ENCODE measurements around the gene BPIFB4. TPM values are rescaled to one million over a fixed set of nuclear protein-coding genes. Genes with fewer than 3 reads are reported as not detected.

Gene BPIFB4
- total and polyA plus RNA-seq, 3 experiments from 2014 or later = not detected

GRCh38 chr20:33053291-33054106 is 25.9 kb upstream of the BPIFB4 start, which contains the start of gene BPIFB3:
Gene BPIFB3, plus strand, starts transcription at chr20:33053903. Its CDS starts 1,533 bp downstream, at chr20:33055436.
- H3K4me1 Mint-ChIP-seq = no peaks in the 10 kb centered on the region
- Histone ChIP-seq H3K27ac (ENCODE audit: low read depth, low read length) (no peak within 1 kb of the TSS), H3K36me3 (ENCODE audit: insufficient read depth, low read length) (no peaks in the 10 kb centered on the region), H3K4me1 (ENCODE audit: insufficient read depth, low read length) (no peaks in the 10 kb centered on the region), H3K4me3 (ENCODE audit: low read length) (no peak within 1 kb of the TSS), H3K27me3 (ENCODE audit: insufficient read depth, low read length, poor library complexity, severe bottlenecking) (no peaks in the 10 kb centered on the region), H3K9me3 (ENCODE audit: low read length) (no peaks in the 10 kb centered on the region)
- no peak for DNase-seq
- H3K36me3 Mint-ChIP-seq = peaks cover 0 to 1% (median 0%) of the 10 kb centered on the region in 3 donors
- H3K9me3 Mint-ChIP-seq = no peaks in the 10 kb centered on the region
- peak within 1 kb of the TSS in 1 of 8 donors; percentile 17 for H3K27ac Mint-ChIP-seq
- peaks cover 0 to 3% of the 10 kb centered on the region in 2 donors for H3K27me3 Mint-ChIP-seq
- no peak within 1 kb of the TSS for H3K4me3 Mint-ChIP-seq
- CTCF ChIA-PET = no interaction called here
- POLR2A ChIA-PET = no interaction called here

GRCh38 chr20:33054381-33054780 is 25.1 kb upstream of the BPIFB4 start:
- H3K27me3 ChIP-seq (ENCODE audit: insufficient read depth, low read length, poor library complexity, severe bottlenecking) = no peaks in the 10 kb centered on the region
- H3K9me3 Mint-ChIP-seq = no peaks in the 10 kb centered on the region
- no peak for DNase-seq
- no peaks in the 10 kb centered on the region for H3K36me3 ChIP-seq (ENCODE audit: insufficient read depth, low read length)
- no peaks in the 10 kb centered on the region for H3K9me3 ChIP-seq (ENCODE audit: low read length)
- ChIA-PET CTCF (no interaction called here), POLR2A (no interaction called here)
- no peak overlapping the region for H3K27ac ChIP-seq (ENCODE audit: low read depth, low read length)
- H3K4me1 ChIP-seq (ENCODE audit: insufficient read depth, low read length) = no peaks in the 10 kb centered on the region
- H3K36me3 Mint-ChIP-seq = no peaks in the 10 kb centered on the region
- H3K4me3 Mint-ChIP-seq = no peak overlapping the region
- H3K4me1 Mint-ChIP-seq = no peaks in the 10 kb centered on the region
- no peak overlapping the region for H3K27ac Mint-ChIP-seq
- H3K4me3 ChIP-seq (ENCODE audit: low read length) = no peak overlapping the region
- peaks cover 0 to 3% of the 10 kb centered on the region in 2 donors for H3K27me3 Mint-ChIP-seq

- H3K9me3 Mint-ChIP-seq = no peaks in the 10 kb centered on the region
- H3K4me1 Mint-ChIP-seq = no peaks in the 10 kb centered on the region
- no peak overlapping the region for H3K27ac ChIP-seq (ENCODE audit: low read depth, low read length)
- H3K27ac Mint-ChIP-seq = peak overlapping the region in 1 of 8 donors; percentile 79
- no peaks in the 10 kb centered on the region for H3K36me3 Mint-ChIP-seq
- H3K36me3 ChIP-seq (ENCODE audit: insufficient read depth, low read length) = no peaks in the 10 kb centered on the region
- DNase-seq = no peak
- CTCF ChIA-PET = no interaction called here
- POLR2A ChIA-PET = no interaction called here
- H3K4me3 Mint-ChIP-seq = no peak overlapping the region
- no peaks in the 10 kb centered on the region for H3K4me1 ChIP-seq (ENCODE audit: insufficient read depth, low read length)
- peaks cover 0 to 3% of the 10 kb centered on the region in 2 donors for H3K27me3 Mint-ChIP-seq
- H3K4me3 ChIP-seq (ENCODE audit: low read length) = no peak overlapping the region
- no peaks in the 10 kb centered on the region for H3K9me3 ChIP-seq (ENCODE audit: low read length)
- no peaks in the 10 kb centered on the region for H3K27me3 ChIP-seq (ENCODE audit: insufficient read depth, low read length, poor library complexity, severe bottlenecking)
These were observed 24.7 kb upstream of the BPIFB4 start for GRCh38 chr20:33054791-33055190.

GRCh38 chr20:33059136-33059535 is 20.3 kb upstream of the BPIFB4 start:
- H3K27me3 ChIP-seq (ENCODE audit: insufficient read depth, low read length, poor library complexity, severe bottlenecking) = no peaks in the 10 kb centered on the region
- ChIA-PET POLR2A (no interaction called here), CTCF (no interaction called here)
- H3K27ac ChIP-seq (ENCODE audit: low read depth, low read length) = no peak overlapping the region
- Mint-ChIP-seq H3K36me3 (no peaks in the 10 kb centered on the region), H3K4me3 (no peak overlapping the region), H3K9me3 (no peaks in the 10 kb centered on the region), H3K27ac (no peak overlapping the region), H3K27me3 (peaks cover 0 to 3% of the 10 kb centered on the region in 2 donors), H3K4me1 (no peaks in the 10 kb centered on the region)
- no peak overlapping the region for H3K4me3 ChIP-seq (ENCODE audit: low read length)
- no peak for DNase-seq
- no peaks in the 10 kb centered on the region for H3K36me3 ChIP-seq (ENCODE audit: insufficient read depth, low read length)
- no peaks in the 10 kb centered on the region for H3K4me1 ChIP-seq (ENCODE audit: insufficient read depth, low read length)
- no peaks in the 10 kb centered on the region for H3K9me3 ChIP-seq (ENCODE audit: low read length)

- peak overlapping the region in 1 of 7 donors; percentile 66 for H3K4me3 Mint-ChIP-seq
- H3K4me1 Mint-ChIP-seq = no peaks in the 10 kb centered on the region
- peak overlapping the region in 1 of 8 donors; percentile 24 for H3K27ac Mint-ChIP-seq
- no peak overlapping the region for H3K4me3 ChIP-seq (ENCODE audit: low read length)
- H3K36me3 ChIP-seq (ENCODE audit: insufficient read depth, low read length) = no peaks in the 10 kb centered on the region
- no peaks in the 10 kb centered on the region for H3K27me3 ChIP-seq (ENCODE audit: insufficient read depth, low read length, poor library complexity, severe bottlenecking)
- CTCF ChIA-PET = no interaction called here
- H3K27me3 Mint-ChIP-seq = peaks cover 0 to 1% of the 10 kb centered on the region in 2 donors
- no peaks in the 10 kb centered on the region for H3K36me3 Mint-ChIP-seq
- no peaks in the 10 kb centered on the region for H3K9me3 ChIP-seq (ENCODE audit: low read length)
- no peaks in the 10 kb centered on the region for H3K4me1 ChIP-seq (ENCODE audit: insufficient read depth, low read length)
- no peak for DNase-seq
- no peaks in the 10 kb centered on the region for H3K9me3 Mint-ChIP-seq
- POLR2A ChIA-PET = no interaction called here
- H3K27ac ChIP-seq (ENCODE audit: low read depth, low read length) = no peak overlapping the region
These were observed 19.6 kb upstream of the BPIFB4 start for GRCh38 chr20:33059741-33060390.

- Mint-ChIP-seq H3K36me3 (no peaks in the 10 kb centered on the region), H3K4me1 (peaks cover 0 to 1% (median 0%) of the 10 kb centered on the region in 3 donors), H3K9me3 (no peaks in the 10 kb centered on the region), H3K27me3 (peaks cover 0 to 1% of the 10 kb centered on the region in 2 donors), H3K4me3 (no peak overlapping the region), H3K27ac (no peak overlapping the region)
- no peaks in the 10 kb centered on the region for H3K9me3 ChIP-seq (ENCODE audit: low read length)
- POLR2A ChIA-PET = no interaction called here
- no peak overlapping the region for H3K4me3 ChIP-seq (ENCODE audit: low read length)
- CTCF ChIA-PET = no interaction called here
- no peaks in the 10 kb centered on the region for H3K27me3 ChIP-seq (ENCODE audit: insufficient read depth, low read length, poor library complexity, severe bottlenecking)
- no peak overlapping the region for H3K27ac ChIP-seq (ENCODE audit: low read depth, low read length)
- no peaks in the 10 kb centered on the region for H3K36me3 ChIP-seq (ENCODE audit: insufficient read depth, low read length)
- DNase-seq = no peak
- H3K4me1 ChIP-seq (ENCODE audit: insufficient read depth, low read length) = no peaks in the 10 kb centered on the region
These were observed 17.8 kb upstream of the BPIFB4 start for GRCh38 chr20:33061658-33062028.

GRCh38 chr20:33062105-33062824 is 17.2 kb upstream of the BPIFB4 start:
- peaks cover 0 to 1% of the 10 kb centered on the region in 2 donors for H3K27me3 Mint-ChIP-seq
- Histone ChIP-seq H3K27me3 (ENCODE audit: insufficient read depth, low read length, poor library complexity, severe bottlenecking) (no peaks in the 10 kb centered on the region), H3K27ac (ENCODE audit: low read depth, low read length) (no peak overlapping the region), H3K9me3 (ENCODE audit: low read length) (no peaks in the 10 kb centered on the region), H3K36me3 (ENCODE audit: insufficient read depth, low read length) (no peaks in the 10 kb centered on the region), H3K4me1 (ENCODE audit: insufficient read depth, low read length) (no peaks in the 10 kb centered on the region), H3K4me3 (ENCODE audit: low read length) (no peak overlapping the region)
- no peaks in the 10 kb centered on the region for H3K9me3 Mint-ChIP-seq
- H3K4me1 Mint-ChIP-seq = peaks cover 0 to 1% (median 0%) of the 10 kb centered on the region in 3 donors
- H3K36me3 Mint-ChIP-seq = no peaks in the 10 kb centered on the region
- ChIA-PET CTCF (no interaction called here), POLR2A (no interaction called here)
- H3K4me3 Mint-ChIP-seq = no peak overlapping the region
- H3K27ac Mint-ChIP-seq = no peak overlapping the region
- no peak for DNase-seq

- CTCF ChIA-PET = no interaction called here
- no peaks in the 10 kb centered on the region for H3K36me3 ChIP-seq (ENCODE audit: insufficient read depth, low read length)
- no peaks in the 10 kb centered on the region for H3K9me3 ChIP-seq (ENCODE audit: low read length)
- POLR2A ChIA-PET = no interaction called here
- Mint-ChIP-seq H3K36me3 (no peaks in the 10 kb centered on the region), H3K27ac (peak overlapping the region in 1 of 8 donors; percentile 81), H3K4me3 (no peak overlapping the region), H3K4me1 (peaks cover 0 to 1% (median under 1%) of the 10 kb centered on the region in 3 donors), H3K9me3 (no peaks in the 10 kb centered on the region), H3K27me3 (peaks cover 0 to 1% of the 10 kb centered on the region in 2 donors)
- no peak overlapping the region for H3K4me3 ChIP-seq (ENCODE audit: low read length)
- H3K4me1 ChIP-seq (ENCODE audit: insufficient read depth, low read length) = no peaks in the 10 kb centered on the region
- DNase-seq = no peak
- H3K27me3 ChIP-seq (ENCODE audit: insufficient read depth, low read length, poor library complexity, severe bottlenecking) = no peaks in the 10 kb centered on the region
- no peak overlapping the region for H3K27ac ChIP-seq (ENCODE audit: low read depth, low read length)
These were observed 16.7 kb upstream of the BPIFB4 start for GRCh38 chr20:33062825-33063149.
